ENCODE measurements around the gene ARPC5.

Gene ARPC5

DNA sequence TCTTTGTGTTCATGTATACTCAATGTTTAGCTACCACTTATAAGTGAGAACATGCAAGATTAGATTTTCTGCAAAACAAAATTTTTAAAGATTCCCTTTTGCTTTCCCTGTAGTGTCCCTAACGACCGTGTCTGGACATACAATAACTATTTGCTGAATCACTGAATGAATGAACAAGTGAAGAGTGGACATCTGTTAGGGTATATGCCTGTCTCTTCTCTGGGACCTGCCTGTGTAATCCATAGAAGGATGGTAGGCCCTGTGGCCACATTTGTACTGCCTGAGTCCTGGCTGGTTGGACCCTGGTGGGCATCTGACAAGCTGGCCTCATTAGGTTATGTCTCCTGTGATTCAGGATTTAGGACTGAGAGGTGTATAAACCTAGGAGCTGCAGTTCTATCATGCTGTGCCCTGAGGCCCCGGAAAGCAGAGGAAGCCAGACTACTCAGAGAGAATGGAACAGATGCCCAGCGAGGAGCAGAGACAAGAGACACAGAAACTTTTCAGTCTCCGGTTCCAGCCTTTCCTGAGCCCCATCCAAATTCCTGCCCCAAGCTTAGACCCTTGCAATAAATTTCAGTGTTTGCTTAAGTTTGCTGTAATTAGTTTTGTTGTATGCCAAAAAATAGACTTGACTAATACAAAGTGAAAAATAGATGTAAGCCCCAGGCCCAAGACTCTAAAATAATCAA is 37.8 kb downstream of the ARPC5 start:
- no peak overlapping the region for H3K4me3 ChIP-seq (ENCODE audit: low read length)
- TF ChIP-seq CTCF (IDR thresholded peaks at IDR 0.05; ENCODE audit: insufficient read depth, low read depth, low read length, missing control alignments): no peak
- DNase-seq (ENCODE audit: low read depth): no peak

DNA sequence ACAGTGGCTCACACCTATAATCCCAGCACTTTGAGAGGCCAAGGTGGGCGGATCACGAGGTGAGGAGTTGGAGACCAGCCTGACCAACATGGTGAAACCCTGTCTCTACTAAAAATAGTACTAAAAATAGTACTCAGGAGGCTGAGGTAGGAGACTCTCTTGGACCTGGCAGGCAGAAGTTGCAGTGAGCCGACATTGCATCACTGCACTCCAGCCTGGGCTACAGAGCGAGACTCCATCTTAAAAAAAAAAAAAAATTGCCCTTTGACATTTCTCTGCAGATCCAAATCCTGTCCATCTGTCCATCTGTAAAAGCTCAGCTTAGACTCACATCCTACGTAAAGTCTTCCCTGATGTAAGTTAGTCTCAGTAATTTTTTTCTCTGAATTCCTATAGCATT is 39.1 kb downstream of the ARPC5 start:
- TF ChIP-seq CTCF (IDR thresholded peaks at IDR 0.05; ENCODE audit: insufficient read depth, low read depth, low read length, missing control alignments): no peak
- no peak overlapping the region for H3K4me3 ChIP-seq (ENCODE audit: low read length)
- DNase-seq (ENCODE audit: low read depth): no peak

DNA sequence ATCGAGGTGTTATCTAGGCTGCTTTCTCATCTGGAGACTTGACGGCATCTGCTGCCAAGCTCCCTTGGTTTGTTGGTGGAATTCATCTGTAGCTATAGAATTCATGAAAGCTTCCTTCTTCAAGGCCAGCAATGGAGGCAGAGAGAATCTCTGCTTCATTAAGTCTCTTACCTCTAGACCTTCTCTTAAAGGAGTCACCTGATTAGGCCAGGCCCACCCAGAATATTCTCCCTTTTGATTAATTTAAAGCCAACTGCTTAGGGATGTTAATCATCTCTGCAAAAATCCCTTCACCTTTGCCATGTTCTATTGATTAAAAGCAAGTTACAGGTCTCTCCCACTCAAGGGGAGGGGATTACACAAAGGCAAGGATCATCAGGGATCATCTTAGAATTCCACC is 40.0 kb downstream of the ARPC5 start:
- no peak for DNase-seq (ENCODE audit: low read depth)
- no peak overlapping the region for H3K4me3 ChIP-seq (ENCODE audit: low read length)
- no peak for TF ChIP-seq CTCF (IDR thresholded peaks at IDR 0.05; ENCODE audit: insufficient read depth, low read depth, low read length, missing control alignments)

DNA sequence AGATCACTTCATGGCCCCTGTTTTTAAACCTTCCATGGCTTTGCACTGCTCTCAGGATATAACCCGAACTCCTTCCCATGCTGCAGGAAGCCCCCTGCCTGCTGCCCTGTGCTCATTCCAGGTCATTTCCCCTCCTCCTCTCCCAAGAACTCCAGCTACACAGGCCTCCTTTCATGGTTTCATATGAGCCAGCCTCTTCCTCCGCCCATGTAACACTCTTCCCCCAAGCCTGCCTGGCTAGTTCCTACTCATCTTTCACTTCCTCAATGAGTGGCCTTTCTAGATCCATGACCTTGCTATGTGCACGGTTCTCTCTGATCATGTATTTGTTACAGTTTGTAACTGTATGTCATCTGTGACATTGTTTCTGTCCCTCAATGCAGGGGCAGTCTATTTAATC is 42.2 kb downstream of the ARPC5 start:
- peak; percentile 57 for DNase-seq (ENCODE audit: low read depth)
- no peak for TF ChIP-seq CTCF (IDR thresholded peaks at IDR 0.05; ENCODE audit: insufficient read depth, low read depth, low read length, missing control alignments)
- no peak overlapping the region for H3K4me3 ChIP-seq (ENCODE audit: low read length)

GRCh38 chr1:183592733-183593132 is 42.9 kb downstream of the ARPC5 start:
- no peak overlapping the region for H3K4me3 ChIP-seq (ENCODE audit: low read length)
- TF ChIP-seq CTCF (IDR thresholded peaks at IDR 0.05; ENCODE audit: insufficient read depth, low read depth, low read length, missing control alignments): no peak
- DNase-seq (ENCODE audit: low read depth): no peak

DNA sequence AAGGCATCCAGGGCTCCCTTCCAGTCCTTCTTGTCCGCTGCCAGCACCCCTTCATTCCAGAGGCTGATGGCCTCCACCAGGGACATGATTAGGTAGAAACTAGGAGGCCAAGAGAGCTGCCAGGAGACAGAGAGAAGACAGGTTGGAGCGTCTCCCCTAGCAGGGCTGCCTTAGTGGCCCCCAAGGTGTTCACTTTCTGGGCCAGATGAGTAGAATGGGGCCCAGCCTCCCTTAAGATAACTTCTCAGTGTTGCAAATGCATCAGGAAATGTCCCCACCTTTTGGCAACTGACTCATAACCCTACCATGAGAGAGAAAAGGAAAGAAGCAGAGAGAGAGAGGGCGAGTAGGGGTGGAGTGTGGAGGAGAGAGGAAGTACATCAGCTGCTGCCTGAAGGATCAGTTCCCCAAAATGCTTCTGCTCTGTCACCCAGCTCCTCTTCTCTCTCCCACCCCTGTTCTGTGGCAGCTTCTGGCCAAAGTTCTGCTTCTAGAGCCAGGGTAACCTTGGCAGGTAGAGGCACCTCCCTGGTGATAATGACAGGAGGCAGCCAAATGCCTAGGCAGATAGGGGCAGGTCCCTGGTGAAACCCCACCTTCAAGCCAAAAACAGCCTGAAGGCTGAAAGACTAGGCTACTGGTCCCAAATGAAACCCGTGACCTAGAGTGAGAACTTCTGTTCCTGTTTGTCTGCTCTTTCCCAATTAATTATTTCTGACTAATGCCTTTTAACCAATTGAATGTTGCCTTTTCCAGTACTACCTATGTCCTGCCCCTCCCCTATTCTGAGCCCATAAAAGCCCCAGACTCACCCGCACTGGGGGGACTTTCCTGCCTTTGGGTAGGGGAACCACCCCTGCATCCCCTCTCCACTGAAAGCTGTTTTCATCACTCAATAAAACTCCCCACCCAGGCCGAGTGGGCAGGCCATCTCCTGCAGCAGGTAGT is 45.1 kb downstream of the ARPC5 start, which contains the start of gene NCF2:
Gene NCF2 (minus strand): TSS at position 216 of the 948 bp plus-strand sequence. CDS start 130 bp downstream, at position 86.
- peak; percentile 85 for DNase-seq (ENCODE audit: low read depth)
- peak within 1 kb of the TSS; percentile 0 for H3K4me3 ChIP-seq (ENCODE audit: low read length)

More for the DNA sequence above, 45.1 kb downstream of the ARPC5 start, which contains the start of gene NCF2:
- TF ChIP-seq CTCF (IDR thresholded peaks at IDR 0.05; ENCODE audit: insufficient read depth, low read depth, low read length, missing control alignments): no peak

Measured in epithelial cell of esophagus (primary cell).